Cardiac septum (tissue), 1 donor: ENCODE measurements around the gene ASB10. TPM values are rescaled to one million over a fixed set of nuclear protein-coding genes. Genes with fewer than 3 reads are reported as not detected.

Source experiments
- DNase-seq: peaks from one replicate; pipeline ENCODE4 v3.0.0-alpha.2; 2020; ENCODE audit warnings: low spot score
- intact Hi-C: fragments of 100-400 bp; cut with DNase I; formaldehyde crosslinking; loops from one replicate; pipeline ENCODE4 v1.14.0; 2022
- total RNA-seq: library from RNA; stranded (reverse); fragmentation: NEBNext Ultra II Directional; extraction: Animal tissue kit (Norgen Biotek cat#: 25700); gene quantifications from one replicate; pipeline ENCODE4 v1.2.1, GENCODE V29; 2021
- donor health status: DM: no; HTN: no; CAD: no.

The ASB10 gene
- total RNA-seq, 1 donor from 2014 or later: 17.3 TPM

DNA sequence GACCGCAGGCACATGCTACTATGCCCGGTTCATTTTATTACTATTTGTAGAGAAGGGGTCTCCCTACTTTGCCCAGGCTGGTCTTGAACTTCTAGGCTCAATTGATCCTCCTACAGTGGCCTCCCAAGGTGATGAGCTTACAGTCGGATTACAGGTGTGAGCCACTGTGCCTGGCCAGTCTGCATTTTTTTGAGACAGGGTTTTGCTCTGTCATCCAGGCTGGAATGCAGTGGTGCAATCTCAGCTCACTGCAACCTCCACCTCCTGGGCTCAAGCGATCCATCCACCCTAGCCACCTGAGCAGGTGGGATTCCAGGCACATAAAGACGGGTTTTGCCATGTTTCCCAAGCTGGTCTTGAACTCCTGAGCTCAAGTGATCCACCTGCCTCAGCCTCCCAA lies 25.6 kb upstream of the ASB10 start:
- intact Hi-C loops: no loop called here
- DNase-seq: no peak

GRCh38 chr7:151211155-151211772 lies 24.2 kb upstream of the ASB10 start:
- DNase-seq: no peak
- intact Hi-C loops: no loop called here

DNA sequence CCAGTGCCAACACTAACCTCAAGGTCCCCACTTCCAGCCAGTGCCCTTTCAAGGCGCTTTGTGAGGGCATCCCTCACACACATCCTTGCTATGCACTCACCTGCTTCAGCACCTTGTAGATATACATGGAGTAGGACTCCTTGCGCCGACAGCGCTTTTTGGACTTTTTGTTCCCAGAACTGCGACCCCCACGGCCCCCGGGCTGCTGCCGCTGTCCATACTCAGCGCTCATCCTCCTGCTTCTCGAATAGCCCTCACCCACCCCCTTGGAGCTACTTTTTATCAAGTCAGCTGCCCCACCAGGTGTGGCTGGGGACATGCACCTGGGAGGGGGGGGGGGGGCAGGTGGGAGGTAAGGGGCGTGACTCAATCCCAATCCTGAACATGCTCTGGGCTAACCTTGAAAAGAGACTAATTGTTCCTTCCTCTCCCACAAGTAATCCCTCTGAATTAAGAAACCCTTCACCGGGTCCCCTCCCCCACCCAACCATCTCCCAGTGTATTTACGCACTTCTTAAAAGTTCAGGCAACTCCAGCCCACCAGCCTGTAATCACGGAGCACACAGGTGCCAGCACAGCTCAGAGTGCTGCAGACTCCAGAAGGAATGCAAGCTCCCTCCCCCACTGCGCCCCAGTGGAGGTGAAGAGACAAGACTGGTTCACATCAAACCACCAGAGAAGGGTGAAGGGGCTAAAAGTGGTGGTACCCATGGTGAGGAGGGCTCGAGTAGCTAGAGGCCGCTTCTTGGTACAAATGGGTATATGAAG lies 23.2 kb upstream of the ASB10 start, which contains the start of gene H2BK1:
Gene H2BK1, minus strand, starts transcription at position 402 of the 768 bp plus-strand sequence. Its CDS starts 170 bp downstream, at position 232.
- intact Hi-C loops: no loop called here

DNA sequence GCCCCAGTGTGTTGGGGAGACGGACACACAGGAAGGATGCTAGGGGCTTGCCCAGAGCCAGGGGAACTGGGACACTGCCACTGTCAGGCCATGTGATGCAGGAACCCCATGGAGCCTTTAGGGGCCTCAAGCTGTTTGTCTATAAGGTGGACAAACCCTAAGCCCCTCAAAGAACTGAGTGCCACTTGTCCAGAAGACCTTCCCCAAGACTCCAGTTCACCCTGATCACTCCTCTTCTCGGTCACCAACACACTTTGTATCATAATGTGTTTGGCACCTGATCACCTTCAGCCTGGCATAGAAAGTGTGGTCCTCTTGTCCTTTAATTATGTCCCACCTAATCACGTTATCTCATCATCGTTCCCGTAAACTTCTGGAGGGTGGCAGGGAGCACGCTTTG lies 22.5 kb upstream of the ASB10 start:
- intact Hi-C loops: no loop called here
- DNase-seq: no peak

More for the DNA sequence above, 23.2 kb upstream of the ASB10 start, which contains the start of gene H2BK1:
- DNase-seq: no peak

- no peak for DNase-seq
- intact Hi-C loops: no loop called here
Measured at GRCh38 chr7:151208253-151208862, 21.3 kb upstream of the ASB10 start.

DNA sequence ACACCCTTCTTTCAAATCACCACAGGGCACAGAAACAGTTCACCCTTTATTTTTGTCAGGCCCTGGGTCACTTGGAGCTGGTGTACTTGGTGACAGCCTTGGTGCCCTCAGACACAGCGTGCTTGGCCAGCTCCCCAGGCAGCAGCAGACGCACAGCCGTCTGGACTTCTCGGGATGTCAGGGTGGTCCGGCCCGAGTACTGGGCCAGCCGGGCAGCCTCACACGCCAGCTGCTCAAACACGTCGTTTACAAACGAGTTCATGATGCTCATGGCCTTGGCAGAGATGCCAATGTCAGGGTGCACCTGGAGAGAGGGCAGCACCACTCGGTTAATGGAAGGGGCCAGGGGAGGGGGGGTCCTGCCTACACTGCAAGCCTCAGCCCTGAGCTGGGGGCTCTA lies 20.8 kb upstream of the ASB10 start:
- intact Hi-C loops: no loop called here

DNA sequence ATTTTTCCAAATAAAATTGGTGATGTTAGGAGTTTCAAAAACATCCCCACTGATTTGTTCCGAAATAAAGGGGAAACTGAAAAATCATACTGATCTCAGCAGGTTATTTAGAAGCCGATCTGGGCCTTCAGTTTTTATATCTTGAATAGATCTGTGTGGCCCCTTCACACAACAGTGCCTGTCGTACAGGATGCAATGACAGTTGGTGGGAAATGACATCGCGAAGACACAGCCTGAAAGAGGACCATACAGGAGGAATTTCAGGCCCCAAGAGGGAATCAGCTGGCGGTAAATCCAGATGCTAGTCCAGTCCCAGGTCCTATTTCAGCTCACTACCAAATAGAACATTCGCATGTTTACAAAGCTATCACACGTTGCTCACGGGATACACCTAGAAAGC lies 20.3 kb upstream of the ASB10 start:
- intact Hi-C loops: no loop called here
- DNase-seq: no peak

More for the DNA sequence above, 20.8 kb upstream of the ASB10 start:
- no peak for DNase-seq

DNA sequence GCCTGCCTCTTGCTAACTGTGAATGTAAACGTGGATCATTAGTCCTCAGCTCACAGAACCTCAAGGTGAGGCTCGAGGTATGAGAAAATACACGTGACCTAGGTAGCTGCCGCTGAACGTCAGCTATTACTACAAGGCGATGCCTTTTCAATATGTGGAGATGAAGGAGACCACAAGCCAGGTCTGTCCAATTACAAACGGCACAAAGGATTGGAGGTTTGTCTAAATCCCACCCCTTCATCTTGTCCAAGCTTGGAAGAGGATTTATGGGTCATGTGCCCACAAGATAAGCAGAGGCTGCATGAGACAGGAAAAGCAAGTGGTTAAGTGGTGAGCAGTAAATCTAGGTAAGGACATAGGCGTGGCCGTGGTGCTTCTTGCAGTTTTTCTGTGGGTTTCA lies 19.9 kb upstream of the ASB10 start:
- intact Hi-C loops: no loop called here
- no peak for DNase-seq

DNA sequence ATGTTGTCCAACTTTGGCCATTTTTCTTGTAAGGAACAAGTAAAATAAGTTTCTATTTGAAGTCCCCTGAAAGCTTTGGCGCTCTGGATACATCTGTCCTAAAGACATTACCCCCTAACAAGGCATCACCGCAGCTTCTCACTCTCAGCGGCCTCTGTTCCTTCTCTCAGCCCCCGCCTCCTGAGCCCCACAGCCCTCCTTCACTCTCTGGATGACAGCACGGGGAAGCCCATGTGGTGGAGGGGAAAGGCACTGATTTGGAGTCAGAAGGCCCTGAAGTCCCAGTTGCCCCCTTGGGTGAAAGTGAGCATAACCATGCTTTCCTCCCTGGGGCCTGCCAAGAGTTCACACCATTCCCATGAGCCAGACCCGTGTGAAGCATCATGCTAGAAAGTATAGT lies 18.7 kb upstream of the ASB10 start:
- intact Hi-C loops: no loop called here
- no peak for DNase-seq

DNA sequence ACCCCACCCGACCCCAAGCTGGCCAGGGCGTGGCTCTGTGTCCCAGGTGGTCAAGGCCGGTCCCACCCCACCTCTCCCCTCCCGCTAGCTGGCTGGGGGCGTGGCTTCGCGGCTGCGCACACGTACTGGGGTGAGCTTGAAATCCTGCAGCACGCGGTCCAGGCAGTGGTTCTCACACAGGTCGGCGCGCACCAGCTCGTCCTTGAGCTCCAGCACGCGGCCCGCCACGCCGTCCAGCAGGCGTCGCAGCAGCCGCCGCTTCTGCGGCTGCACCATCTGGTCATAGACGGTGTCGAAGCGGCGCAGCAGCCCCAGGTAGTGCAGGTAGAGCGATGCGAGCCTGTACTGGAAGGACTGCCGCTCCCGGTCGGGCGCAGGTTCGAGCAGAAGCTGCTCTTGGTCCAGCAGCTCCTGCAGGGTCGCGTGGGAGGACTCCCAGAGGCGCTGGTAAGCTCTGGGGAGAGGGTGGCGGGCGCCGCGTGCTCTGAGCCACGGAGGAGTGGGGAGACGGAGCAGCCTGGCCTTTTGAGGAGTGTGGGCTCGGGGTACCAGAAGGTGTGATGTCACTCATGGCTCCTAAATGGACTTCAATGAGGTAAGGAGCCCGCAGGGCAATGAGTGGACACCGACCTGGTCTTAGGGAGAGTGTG lies 17.5 kb upstream of the ASB10 start:
- no peak for DNase-seq
- intact Hi-C loops: no loop called here

GRCh38 chr7:151202836-151203235 lies 15.8 kb upstream of the ASB10 start:
- intact Hi-C loops: no loop called here
- no peak for DNase-seq

- DNase-seq: no peak
- intact Hi-C loops: no loop called here
Measured at GRCh38 chr7:151201751-151202150, 14.7 kb upstream of the ASB10 start.

GRCh38 chr7:151201344-151201743 lies 14.3 kb upstream of the ASB10 start:
- DNase-seq: no peak
- intact Hi-C loops: no loop called here

- intact Hi-C loops: no loop called here
- no peak for DNase-seq
Measured at GRCh38 chr7:151198945-151199848, 12.1 kb upstream of the ASB10 start.

GRCh38 chr7:151197932-151198331 lies 10.9 kb upstream of the ASB10 start:
- intact Hi-C loops: no loop called here
- DNase-seq: no peak

DNA sequence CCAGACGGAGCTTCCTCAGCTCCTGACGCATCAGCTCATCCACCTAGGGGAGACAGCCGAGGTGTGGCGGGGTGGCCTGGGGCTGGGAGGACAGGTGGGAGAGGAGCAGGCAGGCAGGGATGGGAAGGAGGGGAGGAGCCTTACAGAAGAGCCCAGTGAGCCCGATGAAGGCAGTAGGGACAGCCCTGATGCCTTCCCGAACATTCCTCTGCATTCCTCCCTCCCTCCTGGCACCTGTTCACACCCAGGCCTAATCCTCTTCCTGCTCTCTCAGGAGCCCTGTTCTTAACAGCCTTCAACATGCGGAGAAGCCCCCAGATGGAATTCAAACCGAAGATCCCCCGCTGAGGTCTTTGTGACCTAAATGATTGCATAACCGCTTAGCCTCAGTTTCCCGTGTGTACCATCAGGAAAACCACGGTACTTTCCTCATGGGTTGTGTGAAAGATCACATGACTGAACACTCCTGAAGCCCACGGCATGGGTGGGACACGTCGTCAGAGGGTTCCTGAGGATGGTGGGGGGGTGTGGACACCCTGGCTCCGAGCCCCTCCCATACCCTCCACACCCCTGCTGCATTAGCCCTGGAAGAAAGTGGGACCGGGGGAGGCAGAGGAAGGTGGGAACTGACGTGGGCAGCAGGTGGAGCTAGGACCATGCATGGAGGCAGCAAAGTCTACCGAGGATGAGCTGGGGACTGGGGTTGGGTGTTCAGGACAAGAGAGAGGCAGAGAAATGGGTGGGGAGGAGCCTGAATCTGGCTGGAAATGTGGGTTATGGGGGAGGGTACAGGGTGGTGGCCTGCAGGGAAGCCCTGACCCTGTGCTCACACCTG lies 8.8 kb upstream of the ASB10 start:
- intact Hi-C loops: no loop called here
- DNase-seq: no peak

GRCh38 chr7:151194188-151194587 lies 7.1 kb upstream of the ASB10 start:
- DNase-seq: no peak
- intact Hi-C loops: no loop called here

DNA sequence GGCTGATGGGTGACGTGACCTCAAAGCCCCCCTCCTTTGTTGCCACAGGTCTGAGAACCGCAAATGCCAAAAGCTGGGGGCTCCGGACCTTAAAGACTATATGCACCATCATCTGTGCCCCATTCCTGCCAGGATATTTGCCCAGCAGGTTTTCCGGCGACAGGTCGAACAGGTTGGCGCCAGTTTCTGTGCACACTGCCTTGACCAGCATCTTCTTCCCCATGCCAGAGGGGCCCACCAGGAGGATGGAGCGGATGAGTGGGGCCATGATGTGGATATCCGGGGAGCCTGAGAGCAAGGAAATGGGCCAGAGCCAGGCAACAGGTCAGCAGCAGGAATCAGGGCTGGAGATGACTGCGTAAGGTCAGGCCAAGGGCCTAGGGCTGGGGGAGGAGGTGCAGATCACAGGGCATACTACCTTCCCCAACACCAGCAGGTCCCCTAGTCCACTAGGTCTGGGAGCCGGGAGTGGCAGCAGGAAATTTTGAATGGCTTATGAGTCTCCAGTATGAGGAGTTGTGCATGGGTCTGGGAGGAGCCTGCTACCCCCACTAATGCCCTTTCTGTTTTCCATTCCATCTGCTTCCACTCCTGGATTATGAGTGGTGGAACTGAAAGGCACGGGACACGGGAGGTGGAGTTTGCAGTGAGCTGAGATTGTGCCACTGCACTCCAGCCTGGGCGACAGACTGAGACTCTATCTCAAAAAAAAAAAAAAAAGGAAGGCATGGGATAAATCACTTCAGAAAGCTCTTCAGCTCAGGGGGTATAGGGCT lies 6.3 kb upstream of the ASB10 start:
- intact Hi-C loops: no loop called here
- DNase-seq: no peak
